Measurements from ENCODE around the gene CNTN1. TPM values are rescaled to one million over a fixed set of nuclear protein-coding genes. Genes with fewer than 3 reads are reported as not detected.

CNTN1 gene
- total and polyA plus RNA-seq, 2 experiments from 2014 or later = 4.2 to 4.7 TPM

DNA sequence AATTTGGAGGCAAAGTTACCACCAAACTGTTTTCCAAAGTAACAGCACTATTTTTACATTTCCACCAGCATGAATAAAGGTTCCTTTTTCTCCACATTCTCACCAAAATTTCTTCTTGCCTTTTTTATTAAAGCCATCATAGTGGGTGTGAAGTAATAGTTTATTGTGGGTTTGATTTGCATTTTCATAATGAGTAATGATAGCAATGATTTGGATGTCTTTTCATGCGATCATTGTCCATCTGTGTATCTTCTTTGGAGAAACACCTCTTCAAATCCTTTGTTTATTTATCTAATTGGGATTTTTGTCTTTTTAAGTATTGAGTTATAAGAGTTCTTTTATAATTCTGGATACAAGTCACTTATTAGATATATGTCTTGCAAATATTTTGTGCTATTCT, 172.7 kb downstream of the CNTN1 start:
- TF ChIP-seq, protein P1, sequence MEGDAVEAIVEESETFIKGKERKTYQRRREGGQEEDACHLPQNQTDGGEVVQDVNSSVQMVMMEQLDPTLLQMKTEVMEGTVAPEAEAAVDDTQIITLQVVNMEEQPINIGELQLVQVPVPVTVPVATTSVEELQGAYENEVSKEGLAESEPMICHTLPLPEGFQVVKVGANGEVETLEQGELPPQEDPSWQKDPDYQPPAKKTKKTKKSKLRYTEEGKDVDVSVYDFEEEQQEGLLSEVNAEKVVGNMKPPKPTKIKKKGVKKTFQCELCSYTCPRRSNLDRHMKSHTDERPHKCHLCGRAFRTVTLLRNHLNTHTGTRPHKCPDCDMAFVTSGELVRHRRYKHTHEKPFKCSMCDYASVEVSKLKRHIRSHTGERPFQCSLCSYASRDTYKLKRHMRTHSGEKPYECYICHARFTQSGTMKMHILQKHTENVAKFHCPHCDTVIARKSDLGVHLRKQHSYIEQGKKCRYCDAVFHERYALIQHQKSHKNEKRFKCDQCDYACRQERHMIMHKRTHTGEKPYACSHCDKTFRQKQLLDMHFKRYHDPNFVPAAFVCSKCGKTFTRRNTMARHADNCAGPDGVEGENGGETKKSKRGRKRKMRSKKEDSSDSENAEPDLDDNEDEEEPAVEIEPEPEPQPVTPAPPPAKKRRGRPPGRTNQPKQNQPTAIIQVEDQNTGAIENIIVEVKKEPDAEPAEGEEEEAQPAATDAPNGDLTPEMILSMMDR (IDR thresholded peaks at IDR 0.05; ENCODE audit: low read depth, low read length) = no peak
- H3K27ac ChIP-seq = no peak overlapping the region
- no peaks in the 10 kb centered on the region for H3K27me3 ChIP-seq
- no peak overlapping the region for H3K4me3 ChIP-seq
- no peaks in the 10 kb centered on the region for H3K36me3 ChIP-seq
- H3K9me3 ChIP-seq (ENCODE audit: low read depth) = no peaks in the 10 kb centered on the region
- H3K4me1 ChIP-seq (ENCODE audit: low read depth) = no peaks in the 10 kb centered on the region
- DNase-seq (ENCODE audit: low read depth in 1 of 2, low spot score in 1 of 2) = no peak

DNA sequence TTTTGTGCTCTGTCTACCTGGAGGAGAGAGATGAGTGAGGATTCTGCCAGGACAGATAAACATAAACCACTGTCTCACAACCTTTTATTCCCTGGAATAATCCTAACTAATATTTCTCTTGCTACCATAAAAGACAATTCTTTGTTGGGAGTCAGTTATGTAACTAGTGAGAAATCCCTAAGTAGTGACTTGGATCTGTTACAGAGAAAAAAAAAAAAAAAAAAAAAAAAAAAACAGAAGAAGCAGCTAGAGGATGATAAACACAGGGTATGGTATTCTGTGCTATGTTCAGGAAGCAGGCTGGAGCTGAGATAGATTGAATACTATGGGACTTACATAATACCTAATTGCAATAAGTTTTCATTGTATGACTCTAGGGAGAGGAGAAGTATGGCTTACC, 178.7 kb downstream of the CNTN1 start:
- Histone ChIP-seq H3K27ac (no peak overlapping the region), H3K27me3 (no peaks in the 10 kb centered on the region), H3K4me3 (no peak overlapping the region), H3K36me3 (no peaks in the 10 kb centered on the region), H3K4me1 (ENCODE audit: low read depth) (no peaks in the 10 kb centered on the region), H3K9me3 (ENCODE audit: low read depth) (no peaks in the 10 kb centered on the region)
- DNase-seq (ENCODE audit: low read depth in 1 of 2, low spot score in 1 of 2) = no peak
- TF ChIP-seq, protein P1 (IDR thresholded peaks at IDR 0.05; ENCODE audit: low read depth, low read length) = no peak

- no peaks in the 10 kb centered on the region for H3K9me3 ChIP-seq (ENCODE audit: low read depth)
- DNase-seq (ENCODE audit: low read depth in 1 of 2, low spot score in 1 of 2) = no peak
- no peaks in the 10 kb centered on the region for H3K36me3 ChIP-seq
- TF ChIP-seq, protein P1 (IDR thresholded peaks at IDR 0.05; ENCODE audit: low read depth, low read length) = no peak
- H3K27me3 ChIP-seq = no peaks in the 10 kb centered on the region
- H3K4me3 ChIP-seq = no peak overlapping the region
- H3K4me1 ChIP-seq (ENCODE audit: low read depth) = no peaks in the 10 kb centered on the region
- H3K27ac ChIP-seq = no peak overlapping the region
Observed at GRCh38 chr12:40874868-40875267, 182.6 kb downstream of the CNTN1 start.

GRCh38 chr12:40889329-40889728, 197.1 kb downstream of the CNTN1 start:
- Histone ChIP-seq H3K4me3 (no peak overlapping the region), H3K27me3 (no peaks in the 10 kb centered on the region), H3K9me3 (ENCODE audit: low read depth) (no peaks in the 10 kb centered on the region), H3K27ac (no peak overlapping the region), H3K4me1 (ENCODE audit: low read depth) (no peaks in the 10 kb centered on the region), H3K36me3 (no peaks in the 10 kb centered on the region)
- TF ChIP-seq, protein P1 (IDR thresholded peaks at IDR 0.05; ENCODE audit: low read depth, low read length) = no peak
- DNase-seq (ENCODE audit: low read depth in 1 of 2, low spot score in 1 of 2) = no peak

GRCh38 chr12:40892528-40892927, 200.3 kb downstream of the CNTN1 start:
- no peaks in the 10 kb centered on the region for H3K27me3 ChIP-seq
- no peaks in the 10 kb centered on the region for H3K9me3 ChIP-seq (ENCODE audit: low read depth)
- H3K36me3 ChIP-seq = no peaks in the 10 kb centered on the region
- no peak overlapping the region for H3K27ac ChIP-seq
- DNase-seq (ENCODE audit: low read depth in 1 of 2, low spot score in 1 of 2) = no peak
- no peaks in the 10 kb centered on the region for H3K4me1 ChIP-seq (ENCODE audit: low read depth)
- TF ChIP-seq, protein P1 (IDR thresholded peaks at IDR 0.05; ENCODE audit: low read depth, low read length) = no peak
- H3K4me3 ChIP-seq = no peak overlapping the region

DNA sequence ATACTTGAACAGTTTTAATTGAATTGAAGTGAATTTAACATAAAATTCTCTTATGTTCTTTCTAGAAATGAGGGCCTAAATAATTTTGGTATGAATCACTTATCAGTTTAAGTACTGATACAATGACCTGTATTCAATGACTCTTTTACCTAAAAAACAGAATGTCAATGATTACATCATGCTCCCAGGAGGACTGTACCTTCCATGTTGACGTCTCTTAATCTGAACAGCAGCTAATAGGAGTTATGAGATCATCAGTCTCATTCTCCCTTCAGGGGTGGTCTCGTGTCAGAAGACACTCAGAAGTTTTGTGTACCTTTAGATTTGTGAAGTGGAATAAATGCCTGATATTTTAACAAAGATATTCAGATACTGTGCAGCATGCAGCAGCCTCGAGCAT, 206.3 kb downstream of the CNTN1 start:
- no peaks in the 10 kb centered on the region for H3K27me3 ChIP-seq
- TF ChIP-seq, protein P1 (IDR thresholded peaks at IDR 0.05; ENCODE audit: low read depth, low read length) = no peak
- H3K9me3 ChIP-seq (ENCODE audit: low read depth) = no peaks in the 10 kb centered on the region
- no peak for DNase-seq (ENCODE audit: low read depth in 1 of 2, low spot score in 1 of 2)
- H3K36me3 ChIP-seq = no peaks in the 10 kb centered on the region
- H3K27ac ChIP-seq = no peak overlapping the region
- H3K4me3 ChIP-seq = no peak overlapping the region
- no peaks in the 10 kb centered on the region for H3K4me1 ChIP-seq (ENCODE audit: low read depth)

All from cardiac muscle cell (in vitro differentiated cells and primary cell).